Measurements from ENCODE around the gene RNFT1. TPM values are rescaled to one million over a fixed set of nuclear protein-coding genes. Genes with fewer than 3 reads are reported as not detected.
A peak's percentile ranks its signal among the peaks of the same experiment; 100 is the strongest.
"Not testable (repeated sequence)": the region's sequence is repeated elsewhere in the genome, so short reads cannot be mapped to it uniquely, and the experiment has no call there.

Gene RNFT1, protein sequence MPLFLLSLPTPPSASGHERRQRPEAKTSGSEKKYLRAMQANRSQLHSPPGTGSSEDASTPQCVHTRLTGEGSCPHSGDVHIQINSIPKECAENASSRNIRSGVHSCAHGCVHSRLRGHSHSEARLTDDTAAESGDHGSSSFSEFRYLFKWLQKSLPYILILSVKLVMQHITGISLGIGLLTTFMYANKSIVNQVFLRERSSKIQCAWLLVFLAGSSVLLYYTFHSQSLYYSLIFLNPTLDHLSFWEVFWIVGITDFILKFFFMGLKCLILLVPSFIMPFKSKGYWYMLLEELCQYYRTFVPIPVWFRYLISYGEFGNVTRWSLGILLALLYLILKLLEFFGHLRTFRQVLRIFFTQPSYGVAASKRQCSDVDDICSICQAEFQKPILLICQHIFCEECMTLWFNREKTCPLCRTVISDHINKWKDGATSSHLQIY
- 10 to 100 TPM; 14.9 to 16.6 TPM for total RNA-seq

DNA sequence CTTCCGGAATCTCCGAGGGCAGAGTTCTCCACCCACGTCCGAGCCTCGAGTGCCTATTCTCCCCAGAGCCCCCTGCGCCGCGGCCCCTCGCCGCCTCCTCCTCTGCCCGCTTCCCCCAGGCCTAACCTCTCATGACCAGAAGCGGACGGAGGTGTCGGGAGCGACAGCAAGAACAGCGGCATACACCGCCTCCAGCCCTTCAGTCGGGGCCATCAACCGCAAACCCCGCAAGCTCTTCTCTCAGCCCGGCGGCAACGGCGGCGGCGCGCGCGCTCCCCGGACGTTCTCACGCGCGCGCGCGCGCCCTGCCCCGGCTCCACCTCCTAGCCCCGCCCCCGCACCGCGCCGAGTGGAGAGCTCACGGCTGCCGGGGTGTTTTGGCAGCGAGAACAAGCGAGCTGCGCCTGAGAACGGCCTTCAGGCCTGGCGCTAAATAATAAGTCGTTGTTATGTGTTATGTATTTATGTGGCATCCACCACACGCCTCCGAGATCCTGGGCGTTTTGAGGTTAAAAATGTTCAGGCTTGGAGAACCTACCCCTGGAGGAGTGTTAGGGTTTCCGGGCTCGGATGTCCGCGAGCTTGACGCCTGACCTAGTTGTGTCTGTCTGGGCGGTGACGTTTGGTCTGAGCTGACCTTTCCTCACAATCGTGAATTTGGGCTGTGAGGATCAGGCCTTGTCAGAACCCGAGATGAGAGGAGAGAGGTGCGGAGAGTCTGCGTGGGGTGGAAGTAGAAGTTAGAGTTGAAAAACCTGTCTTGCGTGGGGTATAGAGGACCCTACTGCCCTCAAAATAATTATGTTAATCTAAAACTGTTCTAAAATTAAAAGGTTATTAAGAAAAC, at the start of gene RNFT1:
Gene RNFT1 (minus strand): TSS at position 259 of the 847 bp plus-strand sequence. CDS start 77 bp downstream, at position 182.
- Histone ChIP-seq H3K4me3 (peak within 1 kb of the TSS; percentile 97), H3K27me3 (replicated peaks; ENCODE audit: insufficient read depth) (no peaks in the 10 kb centered on the region), H3K27ac (peak within 1 kb of the TSS; percentile 90 to 96), H3K4me1 (ENCODE audit: control insufficient read depth in 1 of 2, low read depth in 2 of 2) (peaks cover 6 to 20% of the 10 kb centered on the region in 2 donors), H3K36me3 (peaks cover 1% of the 10 kb centered on the region), H3K9me3 (no peaks in the 10 kb centered on the region)
- TF ChIP-seq CTCF (IDR thresholded peaks at IDR 0.05), result no peak
- DNase-seq (ENCODE audit: low spot score) (peak; percentile 67), ATAC-seq (ENCODE audit: insufficient number of reproducible peaks, low FRiP score, low read depth) (peak; percentile 87)

DNA sequence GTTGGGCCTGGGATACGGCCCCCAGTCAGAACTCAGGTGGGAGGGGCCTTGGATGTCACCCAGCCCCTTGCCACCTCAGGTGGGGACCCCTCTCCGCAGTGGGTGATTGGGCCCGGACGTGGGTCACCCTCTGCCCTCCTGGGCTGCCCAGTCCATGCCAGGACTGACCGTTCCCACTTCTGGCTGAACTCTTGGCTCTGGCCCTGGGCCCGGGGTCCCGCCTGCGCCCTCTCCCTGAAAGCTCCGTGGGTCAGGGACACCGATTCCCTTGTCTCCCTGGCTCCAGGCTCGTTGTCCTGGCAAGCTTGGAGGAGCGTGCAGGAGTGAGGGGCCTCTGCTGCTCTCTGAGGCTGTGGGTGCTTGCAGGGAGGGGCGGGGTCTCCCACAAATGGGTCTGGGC, 44.8 kb upstream of the RNFT1 start:
- H3K4me1 ChIP-seq (ENCODE audit: control insufficient read depth in 1 of 2, low read depth in 2 of 2); DNase-seq (ENCODE audit: low spot score); H3K27ac ChIP-seq; H3K4me3 ChIP-seq; ATAC-seq (ENCODE audit: insufficient number of reproducible peaks, low FRiP score, low read depth); H3K9me3 ChIP-seq; H3K36me3 ChIP-seq; H3K27me3 ChIP-seq (replicated peaks; ENCODE audit: insufficient read depth): not testable (repeated sequence)

GRCh38 chr17:60008377-60008776, 43.8 kb upstream of the RNFT1 start:
- not testable (repeated sequence) for H3K27ac ChIP-seq; H3K36me3 ChIP-seq; ATAC-seq (ENCODE audit: insufficient number of reproducible peaks, low FRiP score, low read depth); DNase-seq (ENCODE audit: low spot score); H3K4me3 ChIP-seq; H3K4me1 ChIP-seq (ENCODE audit: control insufficient read depth in 1 of 2, low read depth in 2 of 2); H3K27me3 ChIP-seq (replicated peaks; ENCODE audit: insufficient read depth); H3K9me3 ChIP-seq

DNA sequence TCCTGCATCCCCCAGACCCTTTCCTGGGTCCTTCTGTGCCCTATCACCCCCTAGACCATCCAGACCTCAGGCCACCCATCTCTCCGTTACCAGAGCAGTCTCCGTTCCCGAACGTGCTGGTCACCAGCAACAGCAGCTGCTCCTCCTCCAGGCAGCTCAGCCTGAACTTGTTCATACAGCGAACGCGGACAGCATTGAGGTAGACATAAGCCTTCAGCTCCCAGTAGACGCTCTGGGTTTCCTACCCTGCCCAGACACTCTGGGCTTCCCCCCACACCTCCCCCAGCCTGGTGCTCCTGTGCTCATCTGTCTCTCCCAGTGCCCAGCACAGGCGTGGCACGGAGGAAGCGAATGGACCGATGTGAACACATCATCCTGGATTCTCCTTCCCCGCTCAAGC, 41.6 kb upstream of the RNFT1 start:
- no peaks in the 10 kb centered on the region for H3K9me3 ChIP-seq
- no peak for TF ChIP-seq CTCF (IDR thresholded peaks at IDR 0.05)
- no peak for ATAC-seq (ENCODE audit: insufficient number of reproducible peaks, low FRiP score, low read depth)
- H3K27ac ChIP-seq, result no peak overlapping the region
- H3K36me3 ChIP-seq, result no peaks in the 10 kb centered on the region
- no peaks in the 10 kb centered on the region for H3K27me3 ChIP-seq (replicated peaks; ENCODE audit: insufficient read depth)
- DNase-seq (ENCODE audit: low spot score), result no peak
- no peak overlapping the region for H3K4me3 ChIP-seq
- H3K4me1 ChIP-seq (ENCODE audit: control insufficient read depth in 1 of 2, low read depth in 2 of 2), result no peaks in the 10 kb centered on the region

- H3K27me3 ChIP-seq (replicated peaks; ENCODE audit: insufficient read depth); DNase-seq (ENCODE audit: low spot score); H3K27ac ChIP-seq; H3K4me1 ChIP-seq (ENCODE audit: control insufficient read depth in 1 of 2, low read depth in 2 of 2); H3K9me3 ChIP-seq; H3K4me3 ChIP-seq; ATAC-seq (ENCODE audit: insufficient number of reproducible peaks, low FRiP score, low read depth); H3K36me3 ChIP-seq: not testable (repeated sequence)
Measured at GRCh38 chr17:60004561-60004960, 40.0 kb upstream of the RNFT1 start.

- not testable (repeated sequence) for H3K27ac ChIP-seq; H3K27me3 ChIP-seq (replicated peaks; ENCODE audit: insufficient read depth)
Measured at GRCh38 chr17:60002405-60002804, 37.9 kb upstream of the RNFT1 start.

DNA sequence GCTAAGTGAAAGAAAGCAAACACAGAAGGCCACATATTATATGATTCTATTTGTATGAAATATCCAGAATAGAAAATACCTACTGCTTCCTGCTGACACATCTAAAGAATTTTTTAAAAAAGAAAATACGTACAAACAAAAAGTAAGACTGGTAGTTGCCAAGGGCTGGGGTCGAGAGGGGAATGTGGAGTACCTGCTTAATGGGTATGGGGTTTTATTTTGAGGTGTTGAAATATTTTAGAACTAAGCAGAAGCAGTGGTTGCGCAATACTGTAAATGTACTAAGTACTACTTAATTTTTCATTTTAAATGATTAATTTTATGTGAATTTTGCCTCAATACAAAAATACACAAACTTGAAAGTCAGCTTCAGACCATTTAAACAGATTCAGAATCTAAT, 32.1 kb upstream of the RNFT1 start:
- H3K4me3 ChIP-seq; H3K4me1 ChIP-seq (ENCODE audit: control insufficient read depth in 1 of 2, low read depth in 2 of 2); H3K27me3 ChIP-seq (replicated peaks; ENCODE audit: insufficient read depth); DNase-seq (ENCODE audit: low spot score); ATAC-seq (ENCODE audit: insufficient number of reproducible peaks, low FRiP score, low read depth); H3K36me3 ChIP-seq; H3K27ac ChIP-seq; H3K9me3 ChIP-seq: not testable (repeated sequence)

More at GRCh38 chr17:60002405-60002804, 37.9 kb upstream of the RNFT1 start:
- not testable (repeated sequence) for ATAC-seq (ENCODE audit: insufficient number of reproducible peaks, low FRiP score, low read depth); DNase-seq (ENCODE audit: low spot score); H3K4me1 ChIP-seq (ENCODE audit: control insufficient read depth in 1 of 2, low read depth in 2 of 2); H3K4me3 ChIP-seq; H3K9me3 ChIP-seq; H3K36me3 ChIP-seq

DNA sequence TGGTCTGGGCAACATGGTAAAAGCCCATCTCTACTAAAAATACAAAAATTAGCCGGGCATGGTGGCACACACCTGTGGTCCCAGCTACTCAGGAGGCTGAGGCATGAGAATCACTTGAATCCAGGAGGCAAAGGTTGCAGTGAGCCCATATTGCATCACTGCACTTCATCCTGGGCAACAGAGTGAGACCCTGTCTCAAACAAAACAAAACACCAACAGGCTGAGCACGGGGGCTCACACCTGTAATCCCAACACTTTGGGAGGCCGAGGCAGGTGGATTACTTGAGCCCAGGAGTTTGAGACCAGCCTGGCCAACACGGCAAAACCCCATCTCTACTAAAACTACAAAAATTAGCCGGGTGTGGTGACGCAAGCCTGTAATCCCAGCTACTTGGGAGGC, 10.6 kb upstream of the RNFT1 start:
- H3K4me1 ChIP-seq (ENCODE audit: control insufficient read depth in 1 of 2, low read depth in 2 of 2); H3K36me3 ChIP-seq; H3K4me3 ChIP-seq; H3K9me3 ChIP-seq; H3K27me3 ChIP-seq (replicated peaks; ENCODE audit: insufficient read depth); H3K27ac ChIP-seq; ATAC-seq (ENCODE audit: insufficient number of reproducible peaks, low FRiP score, low read depth); DNase-seq (ENCODE audit: low spot score): not testable (repeated sequence)

GRCh38 chr17:59973483-59973882, 8.9 kb upstream of the RNFT1 start:
- not testable (repeated sequence) for H3K27me3 ChIP-seq (replicated peaks; ENCODE audit: insufficient read depth); H3K36me3 ChIP-seq; H3K4me3 ChIP-seq; H3K27ac ChIP-seq; H3K9me3 ChIP-seq; ATAC-seq (ENCODE audit: insufficient number of reproducible peaks, low FRiP score, low read depth); DNase-seq (ENCODE audit: low spot score); H3K4me1 ChIP-seq (ENCODE audit: control insufficient read depth in 1 of 2, low read depth in 2 of 2)
